HG03442 (cell line): ENCODE measurements around the gene NXF1.
"Not testable (repeated sequence)": the region's sequence is repeated elsewhere in the genome, so short reads cannot be mapped to it uniquely, and the experiment has no call there.

Experiments used
- ATAC-seq: cut with Tn5 transposase; IDR thresholded peaks from one replicate; pipeline ENCODE4 v1.9.1; 2021; ENCODE audit warnings: mild to moderate bottlenecking, moderate library complexity; ENCODE audit not compliant: unreplicated experiment

The NXF1 gene

GRCh38 chr11:62788991-62789390, 16.2 kb downstream of the NXF1 start:
- no peak for ATAC-seq

- ATAC-seq = peak; percentile 65
Measured at GRCh38 chr11:62787005-62787759, 18.1 kb downstream of the NXF1 start, which contains the start of gene TMEM179B. Gene TMEM179B (plus strand): TSS chr11:62787402. CDS start chr11:62787432, 30 bp downstream.

GRCh38 chr11:62786318-62787004, 18.8 kb downstream of the NXF1 start:
- ATAC-seq = peak; percentile 59

- no peak for ATAC-seq
Measured at GRCh38 chr11:62782753-62783152, 22.5 kb downstream of the NXF1 start.

GRCh38 chr11:62778441-62778840, 26.8 kb downstream of the NXF1 start:
- no peak for ATAC-seq

- ATAC-seq = no peak
Measured at GRCh38 chr11:62777389-62777788, 27.9 kb downstream of the NXF1 start.

- ATAC-seq = no peak
Measured at GRCh38 chr11:62775646-62776045, 29.6 kb downstream of the NXF1 start.

GRCh38 chr11:62774407-62774806, 30.8 kb downstream of the NXF1 start:
- no peak for ATAC-seq

GRCh38 chr11:62771144-62772021, 33.9 kb downstream of the NXF1 start, which contains the start of gene TAF6L:
Gene TAF6L (plus strand): TSS chr11:62771396. CDS start chr11:62775784, 4,388 bp downstream.
- peak; percentile 75 for ATAC-seq

GRCh38 chr11:62770778-62771143, 34.5 kb downstream of the NXF1 start:
- ATAC-seq = peak; percentile 3

GRCh38 chr11:62760867-62761227, 44.4 kb downstream of the NXF1 start:
- not testable (repeated sequence) for ATAC-seq

- no peak for ATAC-seq
Measured at GRCh38 chr11:62757846-62758788, 47.1 kb downstream of the NXF1 start.

- ATAC-seq = no peak
Measured at GRCh38 chr11:62755086-62755615, 50.1 kb downstream of the NXF1 start.

GRCh38 chr11:62753736-62754603, 51.3 kb downstream of the NXF1 start, which contains the start of gene ZBTB3:
Gene ZBTB3 (minus strand): TSS chr11:62754160. CDS start chr11:62753664, 496 bp downstream.
- peak; percentile 95 for ATAC-seq

- ATAC-seq = no peak
Measured at GRCh38 chr11:62752994-62753735, 52.1 kb downstream of the NXF1 start.

GRCh38 chr11:62752177-62752785, 53.0 kb downstream of the NXF1 start:
- ATAC-seq = no peak

- ATAC-seq = not testable (repeated sequence)
Measured at GRCh38 chr11:62749931-62750330, 55.3 kb downstream of the NXF1 start.
